ENCODE results near the gene RPS10.

Gene RPS10

DNA sequence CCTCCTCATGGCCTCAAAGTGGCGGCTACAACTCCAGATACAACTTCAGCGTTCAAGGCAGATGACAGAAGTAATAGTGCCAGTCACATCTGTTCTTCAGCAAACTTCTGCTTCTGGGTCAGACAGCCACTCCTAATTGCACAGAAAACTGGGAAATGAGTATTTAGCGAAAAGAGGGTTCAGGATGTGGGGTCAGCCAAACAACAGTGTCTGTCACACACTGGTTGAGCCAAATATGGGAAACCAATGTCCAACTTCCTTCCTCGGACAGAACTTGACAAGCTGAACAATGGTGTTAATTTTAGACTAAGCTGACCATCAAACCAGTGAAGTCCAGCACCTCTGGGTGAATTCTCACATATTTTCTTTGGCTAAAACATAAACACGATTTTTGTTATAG lies 55.5 kb downstream of the RPS10 start:
- DNase-seq (ENCODE audit: low read depth in 2 of 2): no peak

DNA sequence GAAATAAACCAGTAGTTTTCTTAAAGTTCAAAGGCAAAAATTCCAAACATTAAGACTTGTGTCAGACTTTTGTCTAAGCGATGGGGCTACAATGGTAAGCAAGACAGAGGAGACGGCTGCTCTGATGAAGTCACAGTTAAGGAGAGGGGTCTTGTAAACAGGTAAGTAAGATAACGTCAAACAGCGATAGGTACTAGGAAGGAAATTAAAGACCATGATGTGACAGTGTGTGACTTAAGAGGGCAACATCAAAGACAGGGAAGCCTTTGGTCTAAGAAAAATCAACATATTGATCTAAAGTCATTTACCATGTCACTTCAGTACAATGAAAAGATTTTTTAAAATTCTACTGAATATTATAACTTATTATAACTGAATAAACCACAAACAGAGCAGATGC lies 56.5 kb downstream of the RPS10 start:
- no peak for DNase-seq (ENCODE audit: low read depth in 2 of 2)

Data from stimulated activated CD8-positive, alpha-beta memory T cell treated with anti-CD3 and anti-CD28 coated beads, Interleukin-7, amount 100 ng/mL, for 4 hours (primary cell).